DMS53 treated with DMSO at 0.1 percent for 48 hours (cell line): Measurements from ENCODE around the gene SLC39A10.

Source experiments
- DNase-seq: peaks from one replicate; lab custom pipeline; 2025; ENCODE audit not compliant: unreplicated experiment; lab: John Stamatoyannopoulos, UW

Gene SLC39A10

GRCh38 chr2:195722075-195722474, 65.0 kb downstream of the SLC39A10 start:
- no peak for DNase-seq

DNA sequence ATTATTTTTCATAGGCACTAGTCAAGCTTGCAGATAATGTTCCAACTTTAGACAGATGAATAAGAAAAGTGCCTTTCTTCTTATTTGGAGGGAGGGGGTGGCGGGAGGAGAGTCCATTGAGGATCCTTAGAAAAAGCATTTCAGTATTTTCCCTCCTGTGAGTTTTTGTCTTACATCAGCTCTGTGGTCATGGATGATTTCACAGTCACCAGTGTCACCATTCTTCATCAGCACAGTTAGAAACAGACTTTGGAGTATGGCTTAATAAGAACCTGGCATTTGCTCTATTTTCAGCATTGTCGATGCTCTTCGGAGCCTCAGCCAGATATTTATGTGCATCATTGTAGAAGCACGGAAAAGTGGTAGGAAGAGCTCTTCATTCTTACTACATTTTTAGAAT, 70.1 kb downstream of the SLC39A10 start:
- no peak for DNase-seq

DNA sequence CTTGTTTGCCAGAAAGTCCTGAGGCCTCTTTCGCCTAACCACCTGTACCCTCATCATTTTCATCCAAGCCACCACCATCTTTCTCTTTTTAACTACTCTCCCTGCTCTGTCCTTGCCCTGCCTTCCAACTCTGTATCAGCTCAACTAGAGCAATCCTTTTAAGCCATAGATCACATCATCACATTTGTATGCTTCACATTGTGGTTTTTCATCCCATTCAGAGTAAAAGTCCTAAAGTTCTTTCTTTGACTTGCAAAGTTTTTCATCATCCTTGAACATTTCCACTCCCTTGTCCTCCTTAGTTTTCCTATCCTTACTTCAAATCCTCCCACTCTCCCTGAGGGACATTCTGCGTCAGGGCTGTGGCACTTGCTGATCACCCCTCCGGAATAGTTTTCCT, 73.9 kb downstream of the SLC39A10 start:
- DNase-seq, result no peak

DNA sequence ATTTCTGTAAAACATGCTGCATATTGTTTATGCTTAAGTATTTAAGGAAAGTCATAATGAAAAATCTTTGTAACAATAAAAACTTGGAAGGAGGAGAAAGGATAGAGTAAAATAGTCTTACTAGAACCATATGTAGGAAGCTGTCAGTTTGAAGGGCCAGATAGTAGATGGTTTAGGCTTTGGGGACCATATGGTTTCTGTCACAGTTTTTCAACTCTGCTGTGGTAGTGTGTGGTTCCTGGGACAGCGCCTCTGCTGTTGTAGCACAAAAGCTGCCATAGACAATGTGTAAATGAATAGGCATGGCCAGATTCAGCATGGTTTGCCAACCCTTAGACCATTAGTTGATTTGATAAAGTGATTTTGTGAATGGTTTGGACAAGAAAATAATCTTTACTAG, 75.5 kb downstream of the SLC39A10 start:
- DNase-seq, result no peak

DNA sequence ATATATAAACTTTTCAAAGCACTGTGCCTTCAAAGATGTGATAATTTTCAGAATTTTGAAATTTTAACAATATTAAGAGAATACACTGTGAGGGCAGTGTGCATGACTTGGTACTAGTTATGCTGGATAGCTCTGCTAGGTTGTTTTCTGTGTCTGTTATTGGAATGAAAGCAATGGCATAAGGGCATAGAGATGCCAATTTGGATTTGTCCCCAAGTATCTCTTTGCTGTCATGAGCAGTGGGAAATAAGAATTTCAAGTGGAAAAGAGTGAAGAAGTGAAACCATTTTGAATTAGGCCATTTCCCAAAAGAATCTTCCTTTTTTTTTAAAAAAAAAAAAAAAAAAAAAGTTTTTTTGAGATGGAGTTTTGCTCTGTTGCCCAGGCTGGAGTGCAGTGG, 76.8 kb downstream of the SLC39A10 start:
- no peak for DNase-seq

DNA sequence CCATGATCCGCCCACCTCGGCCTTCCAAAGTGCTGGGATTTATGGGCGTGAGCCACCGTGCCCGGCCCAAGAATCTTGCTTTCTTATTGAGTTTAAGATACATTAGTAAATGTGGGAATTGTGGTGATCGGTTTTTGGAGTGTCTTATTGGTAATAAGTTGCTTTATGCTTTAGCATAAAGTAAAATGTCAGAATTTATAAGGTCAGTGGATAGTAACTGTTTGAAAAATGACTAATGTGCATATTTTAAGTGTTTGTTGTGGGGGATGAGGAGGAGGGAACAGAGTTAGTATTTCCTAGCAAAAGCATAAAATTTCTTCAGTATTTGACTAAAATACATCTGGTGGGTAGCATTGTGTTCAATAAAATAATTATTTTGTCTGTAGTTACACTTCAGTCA, 77.4 kb downstream of the SLC39A10 start:
- no peak for DNase-seq

DNA sequence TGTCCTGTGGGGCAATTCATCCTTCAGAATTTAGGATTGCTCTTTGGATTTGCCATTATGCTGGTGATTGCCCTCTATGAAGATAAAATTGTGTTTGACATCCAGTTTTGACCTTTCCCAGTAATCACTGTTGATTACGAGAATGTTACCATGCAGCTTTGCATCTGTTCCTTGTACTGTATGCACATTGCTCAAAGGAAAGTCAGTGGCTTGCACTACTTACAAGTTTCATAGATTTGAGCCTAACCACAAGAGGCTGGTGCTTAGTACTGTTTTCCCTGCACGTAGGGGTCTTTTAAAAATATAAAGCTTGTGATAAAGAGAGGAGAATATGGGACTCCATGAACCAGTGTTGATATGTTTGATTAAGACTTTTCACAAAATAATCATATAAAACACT, 77.9 kb downstream of the SLC39A10 start:
- no peak for DNase-seq

DNA sequence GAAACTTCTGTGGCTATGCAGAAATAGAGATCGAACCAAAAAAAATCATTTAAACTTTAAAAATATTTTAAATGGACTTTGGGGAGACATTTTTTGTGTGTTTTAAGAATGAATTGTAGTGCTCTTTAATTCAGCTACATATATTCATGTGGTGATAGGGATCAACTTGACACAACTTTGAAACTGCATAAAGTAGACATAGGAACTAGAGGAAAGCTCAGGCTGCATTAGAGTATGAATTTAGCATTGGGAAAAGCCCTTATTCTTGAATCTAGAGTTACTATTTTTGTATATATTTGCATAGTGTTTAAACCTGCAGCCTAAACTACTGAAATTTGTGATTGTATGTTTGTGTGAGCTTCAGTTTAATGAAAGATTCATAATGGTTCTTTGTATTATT, 78.3 kb downstream of the SLC39A10 start:
- no peak for DNase-seq

DNA sequence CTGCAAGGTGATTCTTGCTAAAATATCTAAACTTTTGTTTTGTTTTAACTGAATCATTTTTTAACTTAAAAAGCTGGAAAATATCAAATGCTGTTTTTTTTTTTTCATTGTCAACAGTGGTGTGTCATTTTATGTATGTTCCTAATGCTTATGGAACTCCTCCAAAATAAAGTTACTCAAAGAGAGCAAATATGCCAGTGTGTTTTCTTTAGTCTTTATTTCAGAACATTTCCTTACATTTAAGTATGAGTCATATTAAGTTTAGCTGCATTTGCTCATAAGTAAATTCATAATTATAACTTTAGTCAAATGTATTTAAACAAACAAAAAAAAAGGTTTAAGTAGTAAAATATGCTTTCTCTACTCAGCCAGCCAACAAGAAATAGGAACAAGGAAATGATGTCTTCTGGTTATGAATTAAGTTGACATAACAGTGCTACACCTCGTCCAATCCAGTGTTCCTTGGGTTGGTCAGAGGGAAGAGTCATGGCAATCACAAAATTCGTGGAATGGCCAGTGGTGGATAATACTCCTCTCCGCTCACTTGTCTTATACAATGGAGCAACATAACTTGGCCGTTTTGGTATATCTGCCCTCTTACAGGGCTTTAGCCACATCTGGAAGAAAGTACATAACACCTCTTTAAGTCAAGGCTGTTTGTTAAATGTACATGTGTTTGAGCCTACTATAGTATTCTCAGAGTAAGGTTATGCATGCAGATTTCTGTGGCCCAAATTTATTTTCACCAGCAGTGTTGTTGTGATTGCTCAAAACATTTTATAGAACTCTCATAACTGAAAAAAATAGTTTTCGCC, 80.7 kb downstream of the SLC39A10 start:
- DNase-seq, result no peak

DNA sequence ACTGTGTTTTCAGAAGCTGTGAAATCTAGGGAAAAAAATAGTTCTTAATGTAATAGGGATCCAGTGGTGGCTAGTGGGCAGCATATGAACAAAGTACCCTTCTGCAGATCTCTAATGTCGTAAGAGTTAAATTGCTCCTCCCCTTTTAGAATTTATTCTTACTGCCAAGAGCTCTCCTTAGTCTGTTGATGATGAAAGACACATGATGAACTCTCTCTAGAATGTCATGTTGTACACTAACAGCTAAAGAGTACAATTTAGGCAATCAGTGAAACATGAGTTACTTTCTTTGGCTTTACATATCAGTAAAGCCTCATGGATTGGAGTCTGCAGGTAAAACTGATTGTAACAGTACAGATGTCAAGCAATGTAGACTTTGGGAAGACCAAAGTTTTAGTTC, 84.2 kb downstream of the SLC39A10 start:
- DNase-seq, result no peak

GRCh38 chr2:195756218-195756942, 99.4 kb downstream of the SLC39A10 start:
- no peak for DNase-seq

DNA sequence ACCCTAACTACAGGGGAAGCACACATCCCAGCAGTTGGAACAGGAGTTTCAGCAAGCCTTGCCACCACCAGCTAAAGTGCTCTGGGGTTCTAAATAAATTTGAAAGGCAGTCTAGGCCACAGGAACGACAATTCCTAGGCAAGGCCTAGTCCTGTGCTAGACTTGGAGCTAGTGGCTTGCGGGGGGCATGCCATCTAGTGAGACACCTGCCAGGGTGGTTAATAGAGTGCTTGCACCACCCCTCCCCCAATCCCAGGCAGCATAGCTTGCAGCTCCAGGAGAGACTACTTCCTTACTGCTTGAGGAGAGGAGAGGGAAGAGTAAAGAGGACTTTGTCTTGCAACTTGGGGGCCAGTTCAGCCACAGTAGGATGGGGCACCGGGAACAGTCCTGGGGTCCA, 101.8 kb downstream of the SLC39A10 start:
- no peak for DNase-seq

DNA sequence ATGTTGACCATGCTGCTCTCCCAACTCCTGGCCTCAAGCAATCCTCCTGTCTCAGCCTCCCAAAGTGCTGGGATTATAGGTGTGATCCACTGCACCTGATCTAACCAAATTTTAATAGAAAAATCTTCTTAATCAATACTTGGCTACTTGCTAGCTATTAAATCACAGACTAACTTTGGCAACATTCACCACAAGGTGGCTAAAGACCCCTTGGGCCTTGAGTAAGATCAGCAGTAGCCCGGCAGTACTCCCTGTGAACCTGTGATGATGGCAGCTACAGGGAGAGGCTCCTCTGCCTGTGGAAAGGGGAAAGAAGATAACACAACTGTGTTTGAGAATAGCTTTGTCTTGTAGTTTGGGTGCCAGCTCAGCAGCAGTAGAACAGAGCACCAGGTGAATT, 102.9 kb downstream of the SLC39A10 start:
- DNase-seq, result no peak

DNA sequence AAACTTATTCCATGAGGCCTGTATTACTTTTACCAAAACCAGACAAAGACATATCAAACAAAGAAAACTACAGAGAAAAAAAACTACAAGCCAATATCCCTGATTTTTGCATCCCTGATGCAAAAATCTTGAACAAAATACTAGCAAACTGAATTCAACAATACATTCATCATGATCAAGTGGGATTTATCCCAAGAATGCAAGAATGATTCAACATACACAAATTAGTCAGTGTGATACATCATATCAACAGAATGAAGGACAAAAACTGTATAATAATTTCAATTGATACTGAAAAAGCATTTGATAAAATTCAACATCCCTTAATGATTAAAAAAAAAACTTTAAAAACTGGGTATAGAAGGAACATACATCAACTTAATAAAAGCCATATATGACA, 106.8 kb downstream of the SLC39A10 start:
- no peak for DNase-seq

DNA sequence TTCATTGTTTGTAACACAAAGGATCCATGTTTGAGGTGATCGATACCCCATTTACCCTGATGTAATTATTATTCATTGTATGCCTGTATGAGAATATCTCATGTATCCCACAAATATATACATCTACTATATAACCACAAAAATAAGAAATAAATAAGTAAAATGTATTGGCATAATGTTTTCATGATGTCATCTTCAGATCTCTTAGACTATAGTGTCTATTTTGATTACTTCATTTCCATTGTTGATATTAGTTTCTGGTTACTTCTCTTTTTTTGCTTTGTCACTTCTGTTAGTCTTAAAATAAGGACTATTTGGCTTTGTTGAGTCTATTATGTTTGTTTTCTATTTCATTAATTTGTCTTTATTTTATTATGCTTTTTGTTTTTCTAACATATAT, 109.7 kb downstream of the SLC39A10 start:
- DNase-seq, result no peak

DNA sequence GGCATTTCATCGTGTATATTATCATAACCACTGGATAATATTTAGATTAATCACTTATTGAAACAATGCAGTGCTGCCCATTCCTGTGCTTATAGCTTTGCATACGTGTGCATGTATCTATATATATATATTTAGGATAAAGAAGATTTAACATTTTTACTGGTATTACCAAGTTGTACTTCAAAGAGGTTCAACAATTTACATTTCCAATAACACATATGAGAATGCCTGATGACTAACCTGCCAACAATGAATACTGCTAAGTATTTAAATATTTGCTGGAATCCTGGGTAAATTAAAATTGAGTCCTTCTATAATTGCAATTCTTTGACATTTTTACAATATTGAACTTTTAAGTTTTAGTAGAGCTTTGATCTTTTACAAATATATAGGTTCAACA, 111.4 kb downstream of the SLC39A10 start:
- DNase-seq, result no peak

GRCh38 chr2:195769975-195770374, 112.9 kb downstream of the SLC39A10 start:
- DNase-seq, result no peak

GRCh38 chr2:195779491-195779890, 122.5 kb downstream of the SLC39A10 start:
- no peak for DNase-seq

- DNase-seq, result no peak
Measured at GRCh38 chr2:195782156-195782555, 125.1 kb downstream of the SLC39A10 start.
